NCI-H1436 (cell line): ENCODE results near the gene DHX29.

Source experiments
- DNase-seq: peaks from one replicate; lab custom pipeline; 2025; lab: John Stamatoyannopoulos, UW

The DHX29 gene

DNA sequence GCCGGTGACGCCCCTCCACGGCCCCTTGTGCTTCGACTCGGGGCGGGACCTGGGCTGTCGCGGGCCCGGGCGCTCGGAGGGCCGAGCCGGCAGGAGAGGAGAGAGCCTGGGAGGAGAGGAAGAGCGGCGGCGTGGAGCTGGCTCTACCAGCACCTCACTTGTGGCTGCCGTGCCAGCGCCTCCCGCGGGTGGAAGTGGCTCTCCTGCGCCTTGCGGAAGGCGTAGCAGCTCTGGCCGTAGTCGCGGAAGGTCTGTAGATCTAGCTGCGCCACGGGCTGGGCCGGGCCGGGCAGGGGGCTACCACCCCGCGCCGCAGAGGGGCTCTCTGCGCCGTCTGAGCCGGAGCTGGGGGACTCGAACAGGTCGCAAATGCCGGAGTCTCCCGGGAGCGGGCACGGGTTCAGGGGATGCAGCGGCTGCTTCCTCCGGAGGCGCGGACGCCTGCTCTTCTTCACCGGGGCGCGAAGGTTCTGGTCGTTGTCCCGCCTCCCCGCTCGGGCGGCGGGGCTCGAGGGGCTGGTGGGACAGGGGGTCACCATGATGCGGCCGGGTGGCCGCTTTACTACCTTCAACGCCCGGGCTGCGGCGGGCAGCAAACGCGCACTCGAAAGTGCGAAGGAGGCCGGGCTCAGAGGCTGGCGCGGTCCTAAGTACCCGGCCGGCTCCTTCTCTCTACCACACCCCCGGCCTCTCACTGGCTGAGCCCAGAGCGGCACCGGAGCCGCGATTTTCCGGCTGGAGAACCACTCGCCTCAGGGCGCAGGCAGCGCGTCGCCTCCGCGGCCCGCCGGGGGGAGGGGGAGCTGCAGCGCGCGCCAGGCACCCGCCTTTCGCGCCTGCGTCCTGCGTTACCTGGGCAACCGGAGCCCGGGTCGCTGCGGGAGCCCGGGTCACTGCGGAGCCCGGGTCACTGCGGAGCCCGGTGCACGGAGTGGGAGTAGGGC, 74.2 kb downstream of the DHX29 start, which contains the start of gene CCNO:
TSS of gene CCNO (minus strand) at position 624 of the 944 bp plus-strand sequence. CDS start at position 539, 85 bp downstream.
- peak; percentile 78 for DNase-seq

GRCh38 chr5:55232271-55232984, 75.1 kb downstream of the DHX29 start:
- DNase-seq = no peak

GRCh38 chr5:55231919-55232270, 75.6 kb downstream of the DHX29 start:
- DNase-seq = no peak

DNA sequence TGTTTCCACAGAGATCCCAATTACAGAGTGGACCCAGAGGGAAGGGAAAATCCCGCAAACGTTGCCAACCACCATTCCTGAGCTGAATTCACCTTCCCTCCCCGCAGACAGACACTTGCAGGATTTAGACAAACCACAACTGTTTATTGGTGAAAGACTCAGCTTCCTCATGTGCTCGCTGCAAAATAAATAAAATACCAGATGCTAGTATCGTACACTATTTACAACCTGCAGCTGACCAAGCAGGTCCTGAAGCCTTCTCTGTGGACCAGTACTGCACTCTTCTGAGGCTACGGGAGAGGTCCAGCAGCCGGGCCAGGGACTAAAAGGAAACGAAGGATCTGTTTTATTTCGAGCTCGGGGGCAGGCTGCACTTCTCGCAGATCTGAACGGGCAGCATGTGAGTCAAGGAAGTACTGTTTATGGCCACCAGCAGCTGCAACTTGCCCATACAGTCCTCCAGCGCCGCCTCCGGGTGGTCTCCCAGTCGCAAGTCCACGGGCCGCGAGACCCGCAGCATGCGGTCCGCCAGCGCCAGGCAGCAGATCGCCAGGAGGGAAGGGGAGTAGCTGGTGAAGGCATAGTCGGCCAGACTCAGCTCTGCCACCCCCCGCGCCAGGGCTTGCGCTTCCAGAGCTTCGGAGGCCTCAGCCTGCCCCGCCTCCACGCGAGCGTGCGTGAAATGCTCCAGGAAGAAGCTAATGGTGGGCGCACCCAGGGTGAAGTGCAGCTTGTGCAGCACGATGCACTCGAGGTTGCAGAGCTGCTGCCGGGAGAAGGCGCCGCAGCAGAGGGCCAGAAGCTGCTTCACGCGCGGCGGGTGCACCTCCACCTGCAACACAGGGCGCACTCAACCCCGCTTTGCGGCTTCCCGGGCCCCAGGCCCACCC, 76.2 kb downstream of the DHX29 start:
- no peak for DNase-seq

DNA sequence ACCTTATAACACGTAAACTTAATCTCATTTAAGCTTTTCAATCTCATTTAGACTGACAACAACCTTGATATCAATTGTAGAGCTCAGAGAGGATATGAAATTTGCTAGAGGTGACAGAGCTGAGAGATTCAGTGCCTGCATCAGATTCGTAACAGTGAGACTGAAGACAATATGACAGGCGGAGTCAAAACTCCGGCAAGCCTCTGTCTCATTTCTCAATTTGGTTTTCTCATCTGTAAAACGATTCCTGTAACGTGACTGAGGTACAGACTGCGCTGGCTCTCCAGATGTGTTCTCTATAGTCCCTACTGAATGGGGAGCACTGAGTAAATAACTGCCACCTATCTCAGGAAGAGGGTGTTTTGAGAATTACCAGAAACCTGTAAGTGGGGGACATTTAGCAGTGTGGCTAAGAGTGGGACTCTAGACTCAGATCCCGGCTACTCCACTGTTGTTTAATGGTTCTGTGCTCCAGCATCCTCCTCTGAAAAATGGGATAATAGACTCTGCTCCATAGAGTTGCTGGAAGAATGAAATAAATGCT, 77.3 kb downstream of the DHX29 start:
- DNase-seq = no peak

- DNase-seq = no peak
Measured at GRCh38 chr5:55227664-55228430, 79.6 kb downstream of the DHX29 start.

GRCh38 chr5:55226934-55227663, 80.4 kb downstream of the DHX29 start, which contains the start of gene MCIDAS:
TSS of gene MCIDAS (minus strand) at chr5:55227315. CDS start at chr5:55227138, 177 bp downstream.
- DNase-seq = peak; percentile 63

DNA sequence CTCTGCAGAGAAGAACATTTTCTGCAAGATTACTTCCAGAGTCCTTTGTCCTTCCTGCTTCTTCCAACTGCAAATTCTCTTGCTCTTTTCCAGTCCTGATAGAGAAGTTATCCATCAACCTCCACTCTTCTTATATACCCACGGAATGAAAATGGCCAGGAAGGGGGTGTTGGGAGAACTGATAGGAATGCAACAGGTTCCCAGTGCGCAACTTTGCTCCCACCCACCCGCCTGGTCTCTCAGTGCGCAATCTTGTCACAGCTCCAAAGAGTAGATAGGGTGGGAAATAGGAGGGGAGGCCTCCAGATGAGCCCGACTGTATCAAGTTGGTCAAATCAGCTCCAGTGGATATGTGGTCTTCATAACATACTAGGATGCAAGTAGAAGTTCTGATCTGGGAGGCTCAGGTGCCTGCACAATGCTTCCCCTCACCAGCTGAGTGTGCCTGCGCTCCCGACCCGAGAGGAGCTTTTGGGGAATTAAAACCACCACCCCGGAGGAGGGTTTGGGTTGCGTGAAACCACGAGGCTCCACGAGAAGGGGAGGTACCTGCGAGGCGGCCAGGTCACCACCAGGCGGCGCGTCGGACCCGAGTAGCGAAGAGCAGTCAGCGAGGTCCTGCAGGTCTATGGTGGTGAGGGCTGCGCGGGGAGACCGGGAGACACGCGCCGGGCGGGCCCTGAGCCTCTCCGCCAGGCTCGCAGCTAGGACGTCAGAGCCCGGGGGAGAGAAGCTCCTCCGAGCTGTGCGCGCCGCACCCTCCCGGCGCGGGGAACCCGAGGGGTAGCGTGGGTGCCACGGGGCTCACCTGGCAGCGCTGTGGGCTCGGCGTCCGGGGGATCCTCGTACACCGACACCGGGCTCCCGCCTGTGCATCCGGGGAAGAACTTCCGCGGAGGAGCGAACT, 81.2 kb downstream of the DHX29 start:
- peak; percentile 75 for DNase-seq

- no peak for DNase-seq
Measured at GRCh38 chr5:55225346-55225745, 82.1 kb downstream of the DHX29 start.

DNA sequence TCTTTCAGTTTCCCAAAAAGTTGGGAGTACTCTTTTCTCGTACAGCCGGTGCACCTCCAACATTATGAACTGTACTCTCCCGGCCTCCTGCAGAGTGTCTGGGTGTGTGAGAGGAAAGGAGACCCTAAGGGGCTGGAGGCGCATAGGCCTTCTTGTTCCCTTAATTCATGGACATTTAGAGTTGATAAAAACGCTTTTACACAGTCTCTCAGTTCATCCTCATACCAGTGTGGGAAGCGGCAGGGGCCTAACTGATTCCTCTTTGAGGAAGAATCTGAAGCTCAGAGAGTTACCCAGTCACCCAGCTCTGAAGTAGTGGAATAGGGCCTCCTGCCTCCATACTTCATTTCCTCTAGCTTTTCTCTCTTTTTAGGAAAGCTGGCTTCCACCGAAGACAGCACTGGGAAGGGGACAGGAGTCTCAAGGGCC, 83.7 kb downstream of the DHX29 start:
- no peak for DNase-seq

GRCh38 chr5:55222985-55223811, 84.3 kb downstream of the DHX29 start:
- no peak for DNase-seq

GRCh38 chr5:55222092-55222984, 85.2 kb downstream of the DHX29 start:
- DNase-seq = no peak

DNA sequence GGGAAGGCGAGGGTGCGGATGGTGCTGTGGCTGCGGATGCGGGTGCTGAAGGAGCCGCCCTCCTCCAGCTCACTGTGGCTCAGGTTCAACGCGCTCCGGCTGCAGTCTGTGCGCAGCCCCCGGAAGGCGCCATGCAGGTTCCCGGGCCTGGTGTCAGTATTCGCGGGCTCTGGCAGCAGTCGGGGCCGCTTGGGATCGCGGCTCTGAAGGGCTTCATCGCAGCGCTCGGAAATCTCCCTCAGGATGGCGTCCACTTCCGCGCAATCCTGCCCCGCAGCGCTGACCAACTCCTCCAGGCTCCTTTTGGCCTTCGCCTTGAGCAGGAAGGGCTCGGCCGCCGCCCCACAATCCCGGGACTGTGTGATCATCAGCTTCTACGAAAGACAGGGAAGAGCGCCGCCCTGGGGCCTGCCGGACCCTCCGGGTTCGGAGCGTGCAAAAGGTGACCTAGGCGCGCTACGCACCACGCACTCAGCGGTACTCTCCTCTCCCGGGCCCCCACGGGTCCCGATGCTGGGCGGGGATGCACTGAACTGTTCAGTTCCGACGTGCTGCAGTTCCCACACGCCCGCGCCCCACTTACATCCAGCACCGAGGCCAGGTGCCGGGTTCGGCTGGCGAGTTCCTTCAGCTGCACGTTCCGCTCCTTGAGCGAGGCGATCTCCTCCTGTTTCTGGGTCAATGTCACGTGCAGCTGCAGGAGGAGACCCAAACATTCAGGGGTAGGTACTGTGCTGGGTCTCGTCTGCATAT, 86.9 kb downstream of the DHX29 start:
- DNase-seq = no peak

DNA sequence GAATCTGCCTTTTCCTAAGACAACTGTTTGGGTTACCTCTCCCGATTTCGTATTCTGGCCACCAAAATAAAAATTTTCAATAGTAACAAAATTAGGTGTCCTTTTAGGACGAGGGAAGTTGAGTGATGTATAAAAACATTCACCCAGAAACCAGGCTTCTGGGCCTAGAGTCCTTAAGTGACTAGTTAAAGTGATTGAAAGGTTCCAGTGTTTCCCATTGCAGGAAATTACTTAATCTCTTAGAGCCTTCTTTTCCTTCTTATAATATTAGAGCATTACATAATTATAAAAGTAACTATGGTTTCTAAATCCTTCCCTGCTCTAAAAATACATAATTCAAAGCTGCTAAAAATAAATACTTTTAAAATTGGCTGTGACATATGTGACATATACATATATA, 87.7 kb downstream of the DHX29 start:
- no peak for DNase-seq

DNA sequence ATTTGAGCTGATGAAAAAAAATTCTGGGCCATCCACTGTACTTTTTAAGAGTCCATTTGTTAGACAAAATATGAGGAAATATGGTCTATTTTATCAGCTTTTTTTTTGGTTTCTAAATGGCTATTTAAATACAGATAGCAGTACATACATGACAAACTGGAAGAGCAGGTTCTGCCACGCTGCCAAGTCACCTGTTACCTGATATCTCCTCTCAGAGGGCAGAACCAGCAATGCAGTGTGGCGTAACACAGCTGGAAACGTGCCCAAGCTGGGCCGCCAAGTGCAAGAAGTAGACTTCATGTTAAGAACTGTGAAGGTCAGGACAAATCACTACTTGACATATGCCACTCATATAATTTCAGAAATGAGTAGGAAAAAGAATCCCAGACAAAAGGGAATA, 88.5 kb downstream of the DHX29 start:
- DNase-seq = peak; percentile 6

DNA sequence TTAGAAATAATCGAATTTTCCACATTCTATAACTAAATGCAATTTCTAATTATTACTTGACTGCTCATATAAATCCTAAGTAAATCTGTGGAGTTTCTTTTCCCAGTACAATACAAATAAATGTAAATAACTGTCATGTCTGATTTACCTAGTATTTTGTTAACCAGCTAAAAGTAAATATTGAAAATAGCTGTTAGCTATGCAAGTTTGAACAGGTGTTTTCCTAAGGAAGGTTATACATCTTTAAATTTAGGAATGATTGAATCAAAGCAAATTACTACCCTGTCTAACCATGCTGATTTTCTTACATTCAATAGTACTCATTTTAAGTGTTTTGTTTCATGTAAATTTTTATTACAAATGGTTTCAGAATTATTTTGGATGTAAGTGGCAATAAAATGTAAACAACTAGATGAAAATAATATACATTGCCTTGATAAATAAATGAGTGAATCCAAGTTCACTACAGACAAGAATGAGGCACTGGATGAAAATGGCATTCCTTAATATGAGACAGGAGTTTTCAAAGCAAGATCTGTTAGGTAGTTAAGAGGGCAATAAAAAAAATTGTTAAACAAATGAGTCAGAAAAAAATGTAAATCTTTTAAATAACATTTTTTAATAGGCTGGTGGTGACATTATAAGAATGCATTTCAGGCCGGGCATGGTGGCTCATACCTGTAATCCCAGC, 96.2 kb downstream of the DHX29 start:
- no peak for DNase-seq
